ENCODE results near the gene IFIT1.

The IFIT1 gene

DNA sequence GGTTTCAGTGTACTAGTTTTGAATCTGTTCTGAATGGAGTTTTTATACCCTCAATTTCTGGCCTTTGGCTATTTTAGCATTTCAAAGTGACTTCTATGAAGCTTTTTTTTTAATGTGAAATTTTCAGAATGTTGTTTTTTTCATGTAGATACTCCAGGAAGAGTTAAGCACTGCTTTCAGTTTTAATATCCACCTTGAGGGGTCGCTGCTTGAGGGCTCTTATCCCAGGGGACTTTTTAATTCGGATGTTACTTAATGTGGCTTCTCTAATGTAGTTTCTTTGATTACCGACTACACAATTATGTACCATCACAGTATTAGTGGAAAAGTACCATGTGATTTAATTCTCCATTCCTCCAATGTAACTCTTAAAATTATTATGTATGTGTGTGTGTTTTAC is 27.1 kb downstream of the IFIT1 start:
- H2AFZ ChIP-seq (ENCODE audit: low read length) = peak overlapping the region; percentile 51; the same call in 1 of the 2 replicates
- H3K9ac ChIP-seq (ENCODE audit: low read depth, low read length, poor library complexity, severe bottlenecking) = peak overlapping the region; percentile 61
- peaks cover 10% of the 10 kb centered on the region for H4K20me1 ChIP-seq (ENCODE audit: insufficient read depth, low read length, poor library complexity, severe bottlenecking)
- no peaks in the 10 kb centered on the region for H3K36me3 ChIP-seq (ENCODE audit: insufficient read depth, low read length)
- H3K27me3 ChIP-seq (ENCODE audit: insufficient read depth, low read length, poor library complexity, severe bottlenecking) = no peaks in the 10 kb centered on the region
- peaks cover 3% of the 10 kb centered on the region; the same call in 1 of the 2 replicates for H3F3A ChIP-seq (ENCODE audit: low read depth)
- no peaks in the 10 kb centered on the region for H3K9me2 ChIP-seq (replicated peaks; ENCODE audit: low read depth, low read length)
- peaks cover 33% of the 10 kb centered on the region for H3K4me1 ChIP-seq (ENCODE audit: insufficient read depth, low read length, poor library complexity, severe bottlenecking)
- H3K79me2 ChIP-seq (ENCODE audit: insufficient read depth, low read length) = peaks cover 28% of the 10 kb centered on the region
- peak overlapping the region; percentile 67 for H3K4me3 ChIP-seq (ENCODE audit: low read length, poor library complexity, severe bottlenecking)
- TF ChIP-seq CTCF (conservative IDR thresholded peaks at IDR 0.05; ENCODE audit: low read length) = peak; percentile 84
- TF ChIP-seq EZH2phosphoT487 (IDR thresholded peaks at IDR 0.05; ENCODE audit: borderline replicate concordance) = no peak
- no peaks in the 10 kb centered on the region for H3K9me3 ChIP-seq (ENCODE audit: insufficient read depth, low read depth, low read length)
- peak overlapping the region; percentile 84 for H3K4me2 ChIP-seq (ENCODE audit: low read depth, low read length, poor library complexity, severe bottlenecking)

DNA sequence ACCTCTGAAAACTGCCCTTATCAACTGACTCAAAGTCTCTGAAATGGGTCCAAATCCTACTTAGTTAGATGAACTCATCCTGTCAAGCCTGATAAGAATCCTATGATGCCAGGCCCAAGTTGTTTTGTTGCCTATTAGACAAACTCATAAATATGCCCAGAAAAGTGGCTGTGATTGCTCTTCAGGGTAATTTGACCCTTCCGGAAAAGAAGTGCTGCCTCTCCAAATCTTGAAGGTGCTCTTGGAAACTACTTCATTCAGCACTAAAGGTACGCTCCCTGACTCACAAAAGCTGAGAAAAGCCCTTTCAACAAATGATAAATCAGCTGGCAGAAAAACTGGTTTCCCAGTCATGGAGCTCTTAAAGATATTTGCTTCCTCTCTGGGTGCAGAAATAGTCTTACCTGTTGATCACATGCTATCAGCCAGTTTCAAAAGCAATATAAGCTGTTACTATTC is 28.6 kb downstream of the IFIT1 start:
- Histone ChIP-seq H3K9me2 (replicated peaks; ENCODE audit: low read depth, low read length) (no peaks in the 10 kb centered on the region), H3K4me2 (ENCODE audit: low read depth, low read length, poor library complexity, severe bottlenecking) (no peak overlapping the region), H3K4me3 (ENCODE audit: low read length, poor library complexity, severe bottlenecking) (no peak overlapping the region), H3F3A (ENCODE audit: low read depth) (peaks cover 3% of the 10 kb centered on the region; the same call in 1 of the 2 replicates), H3K27me3 (ENCODE audit: insufficient read depth, low read length, poor library complexity, severe bottlenecking) (no peaks in the 10 kb centered on the region), H3K9me3 (ENCODE audit: insufficient read depth, low read depth, low read length) (no peaks in the 10 kb centered on the region), H3K79me2 (ENCODE audit: insufficient read depth, low read length) (peaks cover 17% of the 10 kb centered on the region), H4K20me1 (ENCODE audit: insufficient read depth, low read length, poor library complexity, severe bottlenecking) (peaks cover 10% of the 10 kb centered on the region), H2AFZ (ENCODE audit: low read length) (no peak overlapping the region), H3K36me3 (ENCODE audit: insufficient read depth, low read length) (no peaks in the 10 kb centered on the region), H3K4me1 (ENCODE audit: insufficient read depth, low read length, poor library complexity, severe bottlenecking) (peaks cover 27% of the 10 kb centered on the region), H3K9ac (ENCODE audit: low read depth, low read length, poor library complexity, severe bottlenecking) (no peak overlapping the region)
- no peak for TF ChIP-seq CTCF (conservative IDR thresholded peaks at IDR 0.05; ENCODE audit: low read length)
- no peak for TF ChIP-seq EZH2phosphoT487 (IDR thresholded peaks at IDR 0.05; ENCODE audit: borderline replicate concordance)

- Histone ChIP-seq H3K27me3 (ENCODE audit: insufficient read depth, low read length, poor library complexity, severe bottlenecking) (no peaks in the 10 kb centered on the region), H3K9me2 (replicated peaks; ENCODE audit: low read depth, low read length) (no peaks in the 10 kb centered on the region), H3K79me2 (ENCODE audit: insufficient read depth, low read length) (no peaks in the 10 kb centered on the region), H2AFZ (ENCODE audit: low read length) (no peak overlapping the region), H3K4me1 (ENCODE audit: insufficient read depth, low read length, poor library complexity, severe bottlenecking) (no peaks in the 10 kb centered on the region), H3F3A (ENCODE audit: low read depth) (no peaks in the 10 kb centered on the region), H3K9ac (ENCODE audit: low read depth, low read length, poor library complexity, severe bottlenecking) (no peak overlapping the region), H3K4me3 (ENCODE audit: low read length, poor library complexity, severe bottlenecking) (no peak overlapping the region), H3K36me3 (ENCODE audit: insufficient read depth, low read length) (no peaks in the 10 kb centered on the region), H4K20me1 (ENCODE audit: insufficient read depth, low read length, poor library complexity, severe bottlenecking) (no peaks in the 10 kb centered on the region), H3K9me3 (ENCODE audit: insufficient read depth, low read depth, low read length) (no peaks in the 10 kb centered on the region), H3K4me2 (ENCODE audit: low read depth, low read length, poor library complexity, severe bottlenecking) (no peak overlapping the region)
- TF ChIP-seq EZH2phosphoT487 (IDR thresholded peaks at IDR 0.05; ENCODE audit: borderline replicate concordance) (no peak), CTCF (conservative IDR thresholded peaks at IDR 0.05; ENCODE audit: low read length) (no peak)
Measured at GRCh38 chr10:89425000-89425399, 32.6 kb downstream of the IFIT1 start.
